ENCODE measurements around the gene PCDHGA2.

The PCDHGA2 gene

GRCh38 chr5:141383345-141383744 lies 44.8 kb downstream of the PCDHGA2 start:
- no peak for DNase-seq

GRCh38 chr5:141384471-141385267 lies 46.1 kb downstream of the PCDHGA2 start:
- no peak for DNase-seq

- peak; percentile 18 for DNase-seq
These were observed 49.2 kb downstream of the PCDHGA2 start, which contains the start of gene PCDHGB4 for GRCh38 chr5:141387557-141388311. TSS of gene PCDHGB4 (plus strand) at chr5:141387698. CDS start at chr5:141387885, 187 bp downstream.

- no peak for DNase-seq
These were observed 50.1 kb downstream of the PCDHGA2 start for GRCh38 chr5:141388661-141389060.

GRCh38 chr5:141389153-141390042 lies 50.8 kb downstream of the PCDHGA2 start:
- DNase-seq: no peak

- no peak for DNase-seq
These were observed 54.1 kb downstream of the PCDHGA2 start, which contains the start of gene PCDHGA8 for GRCh38 chr5:141392429-141393198. TSS of gene PCDHGA8 (plus strand) at chr5:141392633. CDS start at chr5:141392814, 181 bp downstream.
